Measurements from ENCODE around the gene DNAJC21. TPM values are rescaled to one million over a fixed set of nuclear protein-coding genes. Genes with fewer than 3 reads are reported as not detected.

The DNAJC21 gene
- total RNA-seq, 5 donors from 2014 or later (not counting 1 experiment from before 2014, with no cell fraction given) = 46.2 to 56.0 (median 51.9) TPM

GRCh38 chr5:34993951-34994350 is 64.6 kb downstream of the DNAJC21 start:
- no peak overlapping the region for H3K4me3 ChIP-seq (ENCODE audit: control insufficient read depth in 1 of 2, extremely low read depth in 1 of 2, low read length in 1 of 2)
- no peak overlapping the region for H3K27ac ChIP-seq (ENCODE audit: low read length)
- Mint-ChIP-seq H3K36me3 (no peaks in the 10 kb centered on the region), H3K27me3 (peaks cover 28 to 43% of the 10 kb centered on the region in 2 donors), H3K4me3 (no peak overlapping the region), H3K27ac (no peak overlapping the region), H3K4me1 (no peaks in the 10 kb centered on the region), H3K9me3 (no peaks in the 10 kb centered on the region)
- H3K27me3 ChIP-seq (replicated peaks in 1 of 2; ENCODE audit: control insufficient read depth in 2 of 2, extremely low read depth in 1 of 2, insufficient read depth in 2 of 2, low read length in 1 of 2) = no peaks in the 10 kb centered on the region
- WGBS (ENCODE audit: insufficient coverage) = 98% methylated on average over 5 of the region's 8 CpGs
- no peaks in the 10 kb centered on the region for H3K4me1 ChIP-seq (ENCODE audit: control insufficient read depth in 1 of 2, extremely low read depth in 1 of 2, insufficient read depth in 2 of 2, low read length in 2 of 2)
- ATAC-seq (replicated peaks in 1 of 4) = no peak
- CTCF ChIA-PET = interaction anchor here (0.7 to 1.1 kb wide), 2 partner anchors 10 to 1563 kb away, joined by 3 to 4 read pairs; no protein-coding TSS in a partner anchor
- DNase-seq = no peak
- POLR2A ChIA-PET = no interaction called here
- no peaks in the 10 kb centered on the region for H3K9me3 ChIP-seq
- no peaks in the 10 kb centered on the region for H3K36me3 ChIP-seq (ENCODE audit: control insufficient read depth in 2 of 2, extremely low read depth in 1 of 2, insufficient read depth in 1 of 2, low read length in 1 of 2)

GRCh38 chr5:34996261-34996660 is 66.9 kb downstream of the DNAJC21 start:
- CTCF ChIA-PET = no interaction called here
- Histone ChIP-seq H3K36me3 (ENCODE audit: control insufficient read depth in 2 of 2, extremely low read depth in 1 of 2, insufficient read depth in 1 of 2, low read length in 1 of 2) (no peaks in the 10 kb centered on the region), H3K27me3 (replicated peaks in 1 of 2; ENCODE audit: control insufficient read depth in 2 of 2, extremely low read depth in 1 of 2, insufficient read depth in 2 of 2, low read length in 1 of 2) (no peaks in the 10 kb centered on the region), H3K27ac (ENCODE audit: low read length) (no peak overlapping the region), H3K4me1 (ENCODE audit: control insufficient read depth in 1 of 2, extremely low read depth in 1 of 2, insufficient read depth in 2 of 2, low read length in 2 of 2) (no peaks in the 10 kb centered on the region), H3K9me3 (no peaks in the 10 kb centered on the region), H3K4me3 (ENCODE audit: control insufficient read depth in 1 of 2, extremely low read depth in 1 of 2, low read length in 1 of 2) (no peak overlapping the region)
- WGBS (ENCODE audit: insufficient coverage) = 67% methylated on average over 1 of the region's 2 CpGs
- H3K27ac Mint-ChIP-seq = no peak overlapping the region
- H3K4me1 Mint-ChIP-seq = no peaks in the 10 kb centered on the region
- H3K27me3 Mint-ChIP-seq = peaks cover 19 to 34% of the 10 kb centered on the region in 2 donors
- no peak overlapping the region for H3K4me3 Mint-ChIP-seq
- no peaks in the 10 kb centered on the region for H3K36me3 Mint-ChIP-seq
- ATAC-seq (replicated peaks in 1 of 4) (no peak), DNase-seq (no peak)
- POLR2A ChIA-PET = no interaction called here
- H3K9me3 Mint-ChIP-seq = no peaks in the 10 kb centered on the region

GRCh38 chr5:34998058-34998789 is 68.9 kb downstream of the DNAJC21 start:
- H3K4me1 ChIP-seq (ENCODE audit: control insufficient read depth in 1 of 2, extremely low read depth in 1 of 2, insufficient read depth in 2 of 2, low read length in 2 of 2) = peaks cover 0 to 3% of the 10 kb centered on the region in 2 experiments
- Mint-ChIP-seq H3K4me1 (no peaks in the 10 kb centered on the region), H3K27me3 (peaks cover 18 to 29% of the 10 kb centered on the region in 2 donors), H3K9me3 (no peaks in the 10 kb centered on the region), H3K36me3 (no peaks in the 10 kb centered on the region), H3K27ac (no peak overlapping the region), H3K4me3 (no peak overlapping the region)
- DNase-seq (no peak), ATAC-seq (replicated peaks in 1 of 4) (no peak)
- H3K4me3 ChIP-seq (ENCODE audit: control insufficient read depth in 1 of 2, extremely low read depth in 1 of 2, low read length in 1 of 2) = no peak overlapping the region
- no CpG with 5 or more reads among the region's 6 CpGs for WGBS (ENCODE audit: insufficient coverage)
- peaks cover 0 to 4% of the 10 kb centered on the region in 2 experiments for H3K27me3 ChIP-seq (replicated peaks in 1 of 2; ENCODE audit: control insufficient read depth in 2 of 2, extremely low read depth in 1 of 2, insufficient read depth in 2 of 2, low read length in 1 of 2)
- H3K27ac ChIP-seq (ENCODE audit: low read length) = no peak overlapping the region
- ChIA-PET POLR2A (interaction anchor here in 1 of 2 donors (0.6 kb wide), 1 partner anchor 36 kb away, joined by 8 read pairs; no protein-coding TSS in a partner anchor), CTCF (no interaction called here)
- H3K36me3 ChIP-seq (ENCODE audit: control insufficient read depth in 2 of 2, extremely low read depth in 1 of 2, insufficient read depth in 1 of 2, low read length in 1 of 2) = no peaks in the 10 kb centered on the region
- no peaks in the 10 kb centered on the region for H3K9me3 ChIP-seq

GRCh38 chr5:35001842-35002241 is 72.5 kb downstream of the DNAJC21 start:
- CTCF ChIA-PET = no interaction called here
- H3K27ac Mint-ChIP-seq = no peak overlapping the region
- no peaks in the 10 kb centered on the region for H3K9me3 ChIP-seq
- H3K4me1 Mint-ChIP-seq = no peaks in the 10 kb centered on the region
- DNase-seq (no peak), ATAC-seq (replicated peaks in 1 of 4) (no peak)
- H3K27me3 Mint-ChIP-seq = peaks cover 18 to 25% of the 10 kb centered on the region in 2 donors
- H3K36me3 ChIP-seq (ENCODE audit: control insufficient read depth in 2 of 2, extremely low read depth in 1 of 2, insufficient read depth in 1 of 2, low read length in 1 of 2) = no peaks in the 10 kb centered on the region
- POLR2A ChIA-PET = no interaction called here
- H3K27ac ChIP-seq (ENCODE audit: low read length) = no peak overlapping the region
- peaks cover 0 to 10% of the 10 kb centered on the region in 2 experiments for H3K27me3 ChIP-seq (replicated peaks in 1 of 2; ENCODE audit: control insufficient read depth in 2 of 2, extremely low read depth in 1 of 2, insufficient read depth in 2 of 2, low read length in 1 of 2)
- no CpG with 5 or more reads among the region's 3 CpGs for WGBS (ENCODE audit: insufficient coverage)
- no peak overlapping the region for H3K4me3 Mint-ChIP-seq
- no peak overlapping the region for H3K4me3 ChIP-seq (ENCODE audit: control insufficient read depth in 1 of 2, extremely low read depth in 1 of 2, low read length in 1 of 2)
- peaks cover 0 to 4% of the 10 kb centered on the region in 2 experiments for H3K4me1 ChIP-seq (ENCODE audit: control insufficient read depth in 1 of 2, extremely low read depth in 1 of 2, insufficient read depth in 2 of 2, low read length in 2 of 2)
- H3K9me3 Mint-ChIP-seq = no peaks in the 10 kb centered on the region
- H3K36me3 Mint-ChIP-seq = no peaks in the 10 kb centered on the region

GRCh38 chr5:35002459-35002858 is 73.1 kb downstream of the DNAJC21 start:
- H3K9me3 Mint-ChIP-seq = no peaks in the 10 kb centered on the region
- H3K4me1 Mint-ChIP-seq = no peaks in the 10 kb centered on the region
- no peak overlapping the region for H3K4me3 Mint-ChIP-seq
- no peaks in the 10 kb centered on the region for H3K36me3 Mint-ChIP-seq
- H3K4me1 ChIP-seq (ENCODE audit: control insufficient read depth in 1 of 2, extremely low read depth in 1 of 2, insufficient read depth in 2 of 2, low read length in 2 of 2) = peaks cover 0 to 4% of the 10 kb centered on the region in 2 experiments
- DNase-seq (no peak), ATAC-seq (replicated peaks in 1 of 4) (no peak)
- CTCF ChIA-PET = no interaction called here
- H3K36me3 ChIP-seq (ENCODE audit: control insufficient read depth in 2 of 2, extremely low read depth in 1 of 2, insufficient read depth in 1 of 2, low read length in 1 of 2) = no peaks in the 10 kb centered on the region
- H3K27me3 Mint-ChIP-seq = peaks cover 18 to 28% of the 10 kb centered on the region in 2 donors
- WGBS (ENCODE audit: insufficient coverage) = 100% methylated on average over 4 of the region's 6 CpGs
- POLR2A ChIA-PET = no interaction called here
- H3K27me3 ChIP-seq (replicated peaks in 1 of 2; ENCODE audit: control insufficient read depth in 2 of 2, extremely low read depth in 1 of 2, insufficient read depth in 2 of 2, low read length in 1 of 2) = peaks cover 0 to 10% of the 10 kb centered on the region in 2 experiments
- no peak overlapping the region for H3K27ac Mint-ChIP-seq
- no peak overlapping the region for H3K4me3 ChIP-seq (ENCODE audit: control insufficient read depth in 1 of 2, extremely low read depth in 1 of 2, low read length in 1 of 2)
- H3K27ac ChIP-seq (ENCODE audit: low read length) = no peak overlapping the region
- H3K9me3 ChIP-seq = no peaks in the 10 kb centered on the region

- H3K27ac Mint-ChIP-seq = no peak overlapping the region
- POLR2A ChIA-PET = no interaction called here
- H3K4me1 Mint-ChIP-seq = no peaks in the 10 kb centered on the region
- H3K36me3 ChIP-seq (ENCODE audit: control insufficient read depth in 2 of 2, extremely low read depth in 1 of 2, insufficient read depth in 1 of 2, low read length in 1 of 2) = no peaks in the 10 kb centered on the region
- H3K4me3 ChIP-seq (ENCODE audit: control insufficient read depth in 1 of 2, extremely low read depth in 1 of 2, low read length in 1 of 2) = no peak overlapping the region
- H3K27me3 ChIP-seq (replicated peaks in 1 of 2; ENCODE audit: control insufficient read depth in 2 of 2, extremely low read depth in 1 of 2, insufficient read depth in 2 of 2, low read length in 1 of 2) = peaks cover 0 to 13% of the 10 kb centered on the region in 2 experiments
- peaks cover 0 to 4% of the 10 kb centered on the region in 2 experiments for H3K4me1 ChIP-seq (ENCODE audit: control insufficient read depth in 1 of 2, extremely low read depth in 1 of 2, insufficient read depth in 2 of 2, low read length in 2 of 2)
- no peak overlapping the region for H3K27ac ChIP-seq (ENCODE audit: low read length)
- H3K9me3 Mint-ChIP-seq = no peaks in the 10 kb centered on the region
- H3K27me3 Mint-ChIP-seq = peaks cover 23 to 33% of the 10 kb centered on the region in 2 donors
- DNase-seq = peak in 28 of 35 experiments; percentile 3 to 62 (median 28)
- no peaks in the 10 kb centered on the region for H3K9me3 ChIP-seq
- ATAC-seq (replicated peaks in 1 of 4) = no peak
- WGBS (ENCODE audit: insufficient coverage) = 47% methylated on average over 11 of the region's 18 CpGs
- no peak overlapping the region for H3K4me3 Mint-ChIP-seq
- CTCF ChIA-PET = interaction anchor here (0.6 to 1.8 kb wide), 7 partner anchors 9 to 1216 kb away, joined by 3 to 6 read pairs (median 4); partner anchors contain the start of genes BRIX1 (in 1 of the 2) and RAD1 (in 1 of the 2)
- no peaks in the 10 kb centered on the region for H3K36me3 Mint-ChIP-seq
These were observed 73.9 kb downstream of the DNAJC21 start for GRCh38 chr5:35003018-35003957.
